Measurements from ENCODE around the gene SPINT2. TPM values are rescaled to one million over a fixed set of nuclear protein-coding genes. Genes with fewer than 3 reads are reported as not detected.

The SPINT2 gene
- total and polyA plus RNA-seq, 2 of the 13 experiments (the other 11 are each of a cell fraction or from before 2014, with no cell fraction given) = 0.31 to 0.77 TPM

DNA sequence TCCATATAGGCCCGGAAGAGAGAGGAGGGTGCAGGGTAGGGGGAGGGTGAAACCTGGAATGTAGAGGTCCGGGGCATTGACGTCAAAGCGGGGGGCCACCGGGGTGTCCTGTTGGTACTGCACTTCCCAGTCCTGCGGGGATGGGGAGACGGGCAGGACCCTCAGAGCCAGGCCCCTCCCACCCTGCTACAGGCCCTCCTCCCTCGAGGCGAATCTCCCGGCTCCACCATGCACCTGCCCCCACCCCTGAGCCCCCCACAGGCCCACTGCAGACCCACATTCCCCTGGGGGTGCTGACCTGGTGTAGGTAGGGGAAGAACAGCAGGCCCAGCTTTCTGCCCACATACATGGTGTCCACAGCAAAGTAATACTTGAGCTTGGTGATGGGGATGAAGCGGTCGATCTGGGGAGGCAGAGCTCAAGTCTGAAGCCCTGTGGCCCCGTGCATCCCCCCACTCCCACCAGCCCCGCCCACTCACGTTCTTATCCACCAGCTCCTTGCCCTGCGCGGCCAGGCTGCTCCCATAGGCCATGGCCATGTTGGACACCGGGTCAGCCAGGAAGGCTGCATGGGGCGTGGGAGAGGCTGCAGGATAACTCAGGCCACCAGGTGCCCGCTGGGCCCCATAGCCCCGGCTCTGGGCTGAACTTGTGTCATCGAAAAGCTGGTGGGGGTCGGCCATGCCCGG, 44.7 kb downstream of the SPINT2 start:
- Histone ChIP-seq H3K9ac (ENCODE audit: insufficient read depth, low read depth, low read length) (no peak overlapping the region), H3K36me3 (replicated peaks in 1 of 2; ENCODE audit: control insufficient read depth in 1 of 2, insufficient read depth in 2 of 2, low read length in 2 of 2) (peaks cover 3 to 6% of the 10 kb centered on the region in 2 experiments; a peak in 3 of 5 replicates), H3K79me2 (ENCODE audit: insufficient read depth, low read length) (no peaks in the 10 kb centered on the region), H3K4me1 (ENCODE audit: insufficient read depth, low read length) (peaks cover 14% of the 10 kb centered on the region), H3K9me3 (ENCODE audit: low read length) (no peaks in the 10 kb centered on the region), H3K27ac (ENCODE audit: extremely low read length, insufficient read depth, low read length) (no peak overlapping the region), H3K4me3 (replicated peaks in 1 of 3; ENCODE audit: insufficient read depth in 1 of 3, low read depth in 2 of 3, low read length in 3 of 3) (no peak overlapping the region), H4K20me1 (ENCODE audit: insufficient read depth, low read length) (no peaks in the 10 kb centered on the region), H3K4me2 (ENCODE audit: low read depth, low read length) (no peak overlapping the region), H2AFZ (ENCODE audit: low read length) (no peak overlapping the region), H3K27me3 (ENCODE audit: control insufficient read depth in 1 of 2, insufficient read depth in 2 of 2, low read length in 2 of 2) (no peaks in the 10 kb centered on the region; a peak in 1 of 5 replicates)
- TF ChIP-seq U2AF1 (optimal IDR thresholded peaks at IDR 0.05; ENCODE audit: low read depth, low read length) (no peak), KLF16 (CRISPR knock-in tag; IDR thresholded peaks at IDR 0.05) (no peak), ZNF30 (CRISPR knock-in tag; IDR thresholded peaks at IDR 0.05) (no peak), BRD4 (CRISPR knock-in tag; IDR thresholded peaks at IDR 0.05) (no peak), ZNF543 (CRISPR knock-in tag; IDR thresholded peaks at IDR 0.05) (no peak), NFYB (CRISPR knock-in tag; IDR thresholded peaks at IDR 0.05) (no peak), MBD4 (IDR thresholded peaks at IDR 0.05; ENCODE audit: borderline replicate concordance, low read length) (no peak), ZNF251 (CRISPR knock-in tag; IDR thresholded peaks at IDR 0.05) (no peak), SIX4 (CRISPR knock-in tag; IDR thresholded peaks at IDR 0.05) (no peak), PHF20 (CRISPR knock-in tag; IDR thresholded peaks at IDR 0.05) (no peak), SOX5 (CRISPR knock-in tag; IDR thresholded peaks at IDR 0.05; ENCODE audit: borderline replicate concordance) (no peak), ZNF772 (CRISPR knock-in tag; IDR thresholded peaks at IDR 0.05) (no peak), SALL2 (CRISPR knock-in tag; IDR thresholded peaks at IDR 0.05) (no peak), ZNF746 (CRISPR knock-in tag; IDR thresholded peaks at IDR 0.05) (no peak), FOXC1 (CRISPR knock-in tag; IDR thresholded peaks at IDR 0.05; ENCODE audit: borderline replicate concordance) (no peak)
- TF ChIP-seq, protein P1, sequence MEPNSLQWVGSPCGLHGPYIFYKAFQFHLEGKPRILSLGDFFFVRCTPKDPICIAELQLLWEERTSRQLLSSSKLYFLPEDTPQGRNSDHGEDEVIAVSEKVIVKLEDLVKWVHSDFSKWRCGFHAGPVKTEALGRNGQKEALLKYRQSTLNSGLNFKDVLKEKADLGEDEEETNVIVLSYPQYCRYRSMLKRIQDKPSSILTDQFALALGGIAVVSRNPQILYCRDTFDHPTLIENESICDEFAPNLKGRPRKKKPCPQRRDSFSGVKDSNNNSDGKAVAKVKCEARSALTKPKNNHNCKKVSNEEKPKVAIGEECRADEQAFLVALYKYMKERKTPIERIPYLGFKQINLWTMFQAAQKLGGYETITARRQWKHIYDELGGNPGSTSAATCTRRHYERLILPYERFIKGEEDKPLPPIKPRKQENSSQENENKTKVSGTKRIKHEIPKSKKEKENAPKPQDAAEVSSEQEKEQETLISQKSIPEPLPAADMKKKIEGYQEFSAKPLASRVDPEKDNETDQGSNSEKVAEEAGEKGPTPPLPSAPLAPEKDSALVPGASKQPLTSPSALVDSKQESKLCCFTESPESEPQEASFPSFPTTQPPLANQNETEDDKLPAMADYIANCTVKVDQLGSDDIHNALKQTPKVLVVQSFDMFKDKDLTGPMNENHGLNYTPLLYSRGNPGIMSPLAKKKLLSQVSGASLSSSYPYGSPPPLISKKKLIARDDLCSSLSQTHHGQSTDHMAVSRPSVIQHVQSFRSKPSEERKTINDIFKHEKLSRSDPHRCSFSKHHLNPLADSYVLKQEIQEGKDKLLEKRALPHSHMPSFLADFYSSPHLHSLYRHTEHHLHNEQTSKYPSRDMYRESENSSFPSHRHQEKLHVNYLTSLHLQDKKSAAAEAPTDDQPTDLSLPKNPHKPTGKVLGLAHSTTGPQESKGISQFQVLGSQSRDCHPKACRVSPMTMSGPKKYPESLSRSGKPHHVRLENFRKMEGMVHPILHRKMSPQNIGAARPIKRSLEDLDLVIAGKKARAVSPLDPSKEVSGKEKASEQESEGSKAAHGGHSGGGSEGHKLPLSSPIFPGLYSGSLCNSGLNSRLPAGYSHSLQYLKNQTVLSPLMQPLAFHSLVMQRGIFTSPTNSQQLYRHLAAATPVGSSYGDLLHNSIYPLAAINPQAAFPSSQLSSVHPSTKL (CRISPR knock-in tag; IDR thresholded peaks at IDR 0.05) = no peak
- TF ChIP-seq, protein P2, sequence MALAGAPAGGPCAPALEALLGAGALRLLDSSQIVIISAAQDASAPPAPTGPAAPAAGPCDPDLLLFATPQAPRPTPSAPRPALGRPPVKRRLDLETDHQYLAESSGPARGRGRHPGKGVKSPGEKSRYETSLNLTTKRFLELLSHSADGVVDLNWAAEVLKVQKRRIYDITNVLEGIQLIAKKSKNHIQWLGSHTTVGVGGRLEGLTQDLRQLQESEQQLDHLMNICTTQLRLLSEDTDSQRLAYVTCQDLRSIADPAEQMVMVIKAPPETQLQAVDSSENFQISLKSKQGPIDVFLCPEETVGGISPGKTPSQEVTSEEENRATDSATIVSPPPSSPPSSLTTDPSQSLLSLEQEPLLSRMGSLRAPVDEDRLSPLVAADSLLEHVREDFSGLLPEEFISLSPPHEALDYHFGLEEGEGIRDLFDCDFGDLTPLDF (CRISPR knock-in tag; IDR thresholded peaks at IDR 0.05) = no peak
- in situ Hi-C loops (cut with HindIII; ENCODE audit: extremely low pct_ligation_motif_present, low pct_unique_long_range_greater_than_20kb) (no loop called here), intact Hi-C loops (cut with micrococcal nuclease; ENCODE audit: unreplicated experiment) (no loop called here)
- FAIRE-seq (no peak), ATAC-seq (no peak), DNase-seq (ENCODE audit: low spot score) (no peak)
- WGBS (ENCODE audit: low lambda C conversion rate) = 98% methylated on average over 16 of the region's 24 CpGs
- no TSS peak for BruUV-seq (replicated peaks)
- ChIA-PET CTCF (ENCODE audit: low intra/inter-chr PET ratio, low total read pairs) (no interaction called here), POLR2A (no interaction called here)
